OCI-LY7 (cell line): ENCODE measurements around the gene RAB8B. TPM values are rescaled to one million over a fixed set of nuclear protein-coding genes. Genes with fewer than 3 reads are reported as not detected.

Experiments used
- BruUV-seq: library from RNA; stranded (reverse); fragments of 400-500 nt; replicated peaks from 2 replicates; lab custom pipeline; 2021; lab: Mats Ljungman, UMichigan
- CTCF ChIA-PET: fragments of 300-600 bp; sonication (Branson Sonifier 250); formaldehyde crosslinking; loops from one replicate; lab custom pipeline; 2022; ENCODE audit warnings: antibody characterized with exemption; ENCODE audit not compliant: unreplicated experiment; lab: Charles Lee
- POLR2A ChIA-PET: fragments of 300-600 bp; sonication (Branson Sonifier 250); formaldehyde crosslinking; loops from one replicate; lab custom pipeline; 2022; ENCODE audit warnings: antibody characterized with exemption; lab: Charles Lee
- DNase-seq: peaks from one replicate; pipeline ENCODE4 v3.0.0-alpha.2; 2015; ENCODE audit warnings: low spot score
- H2AFZ ChIP-seq: fragments of 200-600 bp; sonication (generic), shearing (Covaris generic); 2 replicates; pipeline ENCODE4 v1.6.1; 2014; ENCODE audit warnings: mild to moderate bottlenecking, antibody characterized with exemption, low read length, moderate library complexity
- H3K27ac ChIP-seq: fragments of 200-600 bp; sonication (generic); 2 replicates; pipeline ENCODE4 v1.5.1; 2014; ENCODE audit warnings: mixed run types, low read depth, mild to moderate bottlenecking, moderate library complexity, low read length, inconsistent platforms; ENCODE audit not compliant: poor library complexity, severe bottlenecking
- H3K36me3 ChIP-seq: fragments of 200-600 bp; sonication (generic); 2 replicates; pipeline ENCODE4 v1.6.1; 2014; ENCODE audit warnings: mild to moderate bottlenecking, antibody characterized with exemption, low read length, moderate library complexity, mixed read lengths; ENCODE audit not compliant: insufficient read depth
- H3K4me1 ChIP-seq: fragments of 200-600 bp; sonication (generic); 2 replicates; pipeline ENCODE4 v1.5.1; 2014; ENCODE audit warnings: mild to moderate bottlenecking, low read length; ENCODE audit not compliant: insufficient read depth, poor library complexity, severe bottlenecking
- H3K4me2 ChIP-seq: fragments of 200-600 bp; sonication (generic); 2 replicates; pipeline ENCODE4 v1.6.1; 2014; ENCODE audit warnings: mild to moderate bottlenecking, low read length
- H3K4me3 ChIP-seq: fragments of 200-600 bp; sonication (generic); 2 replicates; pipeline ENCODE4 v1.5.1; 2014; ENCODE audit warnings: mild to moderate bottlenecking, low read depth, low read length; ENCODE audit not compliant: poor library complexity, severe bottlenecking
- H3K79me2 ChIP-seq: fragments of 200-600 bp; sonication (generic); 2 replicates; pipeline ENCODE4 v1.6.1; 2016; ENCODE audit warnings: low read depth, mild to moderate bottlenecking, low read length, moderate library complexity, mixed read lengths; ENCODE audit not compliant: insufficient read depth
- H3K9me2 ChIP-seq: fragments of 200-600 bp; sonication (generic); 2 replicates; pipeline ENCODE4 v1.6.1; 2016; ENCODE audit warnings: mild to moderate bottlenecking, low read length, mixed read lengths; ENCODE audit not compliant: insufficient read depth
- H3K9me3 ChIP-seq: fragments of 200-600 bp; sonication (generic); 2 replicates; pipeline ENCODE4 v1.6.1; 2014; ENCODE audit warnings: mild to moderate bottlenecking, mixed run types, low read length, mixed read lengths
- H4K20me1 ChIP-seq: fragments of 200-600 bp; sonication (generic); 2 replicates; pipeline ENCODE4 v1.6.1; 2014; ENCODE audit warnings: mild to moderate bottlenecking, antibody characterized with exemption, low read length, moderate library complexity, mixed read lengths; ENCODE audit not compliant: insufficient read depth
- EZH2phosphoT487 ChIP-seq: fragments of 200-600 bp; sonication (generic); IDR thresholded peaks from 2 replicates; pipeline ENCODE4 v1.6.1; 2018; ENCODE audit warnings: low read depth, borderline replicate concordance, mild to moderate bottlenecking, mixed run types, antibody characterized with exemption, low read length, moderate library complexity, mixed read lengths
- intact Hi-C: fragments of 100-400 bp; cut with micrococcal nuclease; formaldehyde crosslinking; loops from one replicate; pipeline ENCODE4 v1.10.0; 2022; ENCODE audit not compliant: unreplicated experiment
- total RNA-seq, 2 experiments: library from RNA; depleted of rRNA in 1 of 2; stranded (reverse); fragments of >200 nt in 1 of 2; shearing (Covaris generic) in 1 of 2; gene quantifications; 2 replicates each; pipeline ENCODE4 v1.2.3, GENCODE V29; 2014 to 2022
- TF ChIP-seq, protein P1 (sequence below): fragments of 200-600 bp; sonication (generic); conservative IDR thresholded peaks from 2 replicates; pipeline ENCODE4 v1.5.1; 2014; ENCODE audit warnings: mild to moderate bottlenecking, antibody characterized with exemption, low read length, moderate library complexity, mixed read lengths

RAB8B gene
- total RNA-seq, 2 experiments from 2014 or later = 4.9 to 18.6 TPM

DNA sequence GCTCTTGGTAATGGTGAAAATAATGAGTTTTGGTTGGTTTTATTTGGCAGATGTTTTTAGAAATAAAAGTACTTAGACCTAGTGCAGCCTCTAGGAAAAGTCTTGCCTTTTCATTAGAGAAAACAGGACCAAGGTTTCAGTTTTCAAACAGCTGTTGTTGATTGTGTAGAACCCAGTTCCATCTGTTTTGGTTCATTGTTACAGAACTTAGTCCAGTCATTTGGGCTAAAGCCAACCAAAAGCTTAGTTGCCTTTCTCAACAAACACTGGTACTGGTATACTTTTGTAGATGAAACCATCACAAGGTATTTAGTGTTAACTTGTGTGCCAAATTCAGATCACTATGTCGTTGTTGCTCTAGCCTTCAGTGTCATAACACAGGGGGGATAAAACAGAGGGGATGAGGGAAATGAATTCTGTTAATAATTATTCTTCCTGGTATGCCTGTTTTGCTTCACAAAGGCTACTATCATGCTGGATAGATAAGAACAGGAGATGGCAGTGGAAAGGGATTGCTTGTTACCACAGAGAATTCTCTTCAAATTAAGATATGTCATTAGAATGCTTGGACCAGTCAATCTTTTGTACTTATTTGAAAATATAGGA, 75.4 kb downstream of the RAB8B start:
- peaks cover 34% of the 10 kb centered on the region for H3K36me3 ChIP-seq
- TF ChIP-seq, protein P1, sequence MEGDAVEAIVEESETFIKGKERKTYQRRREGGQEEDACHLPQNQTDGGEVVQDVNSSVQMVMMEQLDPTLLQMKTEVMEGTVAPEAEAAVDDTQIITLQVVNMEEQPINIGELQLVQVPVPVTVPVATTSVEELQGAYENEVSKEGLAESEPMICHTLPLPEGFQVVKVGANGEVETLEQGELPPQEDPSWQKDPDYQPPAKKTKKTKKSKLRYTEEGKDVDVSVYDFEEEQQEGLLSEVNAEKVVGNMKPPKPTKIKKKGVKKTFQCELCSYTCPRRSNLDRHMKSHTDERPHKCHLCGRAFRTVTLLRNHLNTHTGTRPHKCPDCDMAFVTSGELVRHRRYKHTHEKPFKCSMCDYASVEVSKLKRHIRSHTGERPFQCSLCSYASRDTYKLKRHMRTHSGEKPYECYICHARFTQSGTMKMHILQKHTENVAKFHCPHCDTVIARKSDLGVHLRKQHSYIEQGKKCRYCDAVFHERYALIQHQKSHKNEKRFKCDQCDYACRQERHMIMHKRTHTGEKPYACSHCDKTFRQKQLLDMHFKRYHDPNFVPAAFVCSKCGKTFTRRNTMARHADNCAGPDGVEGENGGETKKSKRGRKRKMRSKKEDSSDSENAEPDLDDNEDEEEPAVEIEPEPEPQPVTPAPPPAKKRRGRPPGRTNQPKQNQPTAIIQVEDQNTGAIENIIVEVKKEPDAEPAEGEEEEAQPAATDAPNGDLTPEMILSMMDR = no peak
- DNase-seq = no peak
- no peak overlapping the region for H2AFZ ChIP-seq
- H3K4me2 ChIP-seq = no peak overlapping the region
- no peak overlapping the region for H3K4me3 ChIP-seq
- H4K20me1 ChIP-seq = no peaks in the 10 kb centered on the region
- H3K79me2 ChIP-seq = no peaks in the 10 kb centered on the region
- H3K9me2 ChIP-seq = no peaks in the 10 kb centered on the region
- no peak overlapping the region for H3K27ac ChIP-seq
- ChIA-PET POLR2A (interaction anchor here (0.6 kb wide), 2 partner anchors 70 to 108 kb away, joined by 4 to 6 read pairs; no protein-coding TSS in a partner anchor), CTCF (interaction anchor here (1.4 kb wide), 1 partner anchor 12 kb away, joined by 4 read pairs; the partner anchor contains the start of gene APH1B)
- H3K9me3 ChIP-seq = no peaks in the 10 kb centered on the region
- intact Hi-C loops = no loop called here
- H3K4me1 ChIP-seq = no peaks in the 10 kb centered on the region
- no TSS peak for BruUV-seq

DNA sequence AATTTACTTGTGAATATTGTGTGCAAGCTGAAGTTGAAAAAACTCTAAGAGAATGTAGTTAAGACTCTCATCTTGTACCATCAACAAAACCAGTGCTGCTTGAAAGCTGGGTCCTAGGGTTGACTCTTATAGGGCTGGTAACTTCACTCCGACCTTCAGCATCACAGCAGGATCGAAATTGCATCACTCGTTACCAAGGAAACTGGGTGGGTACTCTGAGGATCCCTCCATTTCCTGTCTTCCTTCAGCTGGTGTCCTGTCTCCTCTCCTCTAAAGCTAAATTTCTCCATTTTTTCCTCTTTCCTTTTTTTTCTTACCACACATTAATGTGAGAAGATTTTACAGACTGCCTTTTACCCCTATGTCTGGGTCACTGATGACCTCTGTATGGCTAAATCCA, 85.0 kb downstream of the RAB8B start:
- no peaks in the 10 kb centered on the region for H3K9me3 ChIP-seq
- H3K9me2 ChIP-seq = no peaks in the 10 kb centered on the region
- intact Hi-C loops = no loop called here
- TF ChIP-seq, protein P1 = no peak
- no peak for TF ChIP-seq EZH2phosphoT487
- BruUV-seq = no TSS peak
- H3K4me2 ChIP-seq = no peak overlapping the region
- H4K20me1 ChIP-seq = no peaks in the 10 kb centered on the region
- H3K4me3 ChIP-seq = no peak overlapping the region
- H3K36me3 ChIP-seq = no peaks in the 10 kb centered on the region
- POLR2A ChIA-PET = interaction anchor here (0.6 to 1.1 kb wide), 2 partner anchors 35 to 78 kb away, joined by 3 read pairs; no protein-coding TSS in a partner anchor
- CTCF ChIA-PET = no interaction called here
- H3K27ac ChIP-seq = no peak overlapping the region
- peaks cover 12% of the 10 kb centered on the region for H3K4me1 ChIP-seq
- DNase-seq = no peak
- H3K79me2 ChIP-seq = no peaks in the 10 kb centered on the region
- H2AFZ ChIP-seq = no peak overlapping the region
